Sigmoid colon (tissue), 7 donors: ENCODE measurements around the gene PPP1R15A. TPM values are rescaled to one million over a fixed set of nuclear protein-coding genes. Genes with fewer than 3 reads are reported as not detected.
A peak's percentile ranks its signal among the peaks of the same experiment; 100 is the strongest.
"Not testable (repeated sequence)": the region's sequence is repeated elsewhere in the genome, so short reads cannot be mapped to it uniquely, and the experiment has no call there.

Experiments
- DNase-seq: peaks from one replicate; pipeline ENCODE4 v3.0.0-alpha.2; 2019
- H3K27ac ChIP-seq, 4 donors: fragments of 200-600 bp; sonication (generic); one replicate each; pipeline ENCODE4 v1.5.1; 2016 to 2019; ENCODE audit warnings: mild to moderate bottlenecking in 1 of 4
- H3K27me3 ChIP-seq, 3 donors: fragments of 200-600 bp; sonication (generic); one replicate each; pipeline ENCODE4 v1.5.1; 2019; ENCODE audit warnings: mild to moderate bottlenecking in 1 of 3
- H3K36me3 ChIP-seq, 4 donors: fragments of 200-600 bp; sonication (generic); one replicate each; pipeline ENCODE4 v1.5.1; 2016 to 2019
- H3K4me1 ChIP-seq, 4 donors: fragments of 200-600 bp; sonication (generic); one replicate each; pipeline ENCODE4 v1.5.1; 2017 to 2019
- H3K4me3 ChIP-seq, 4 donors: fragments of 200-600 bp; sonication (generic); one replicate each; pipeline ENCODE4 v1.5.1; 2017 to 2019; ENCODE audit warnings: mild to moderate bottlenecking in 2 of 4, moderate library complexity in 1 of 4
- H3K9me3 ChIP-seq, 4 donors: fragments of 200-600 bp in 3 of 4; sonication (generic) in 3 of 4; one replicate each; pipeline versions ENCODE4 v1.5.1 to v1.6.1; 2013 to 2019
- CTCF ChIP-seq, 4 experiments: fragments of 450-650 bp in 3 of 4; fragments of 200-600 bp in 1 of 4; IDR thresholded peaks; one replicate each; pipeline ENCODE4 v1.5.1; 2016 to 2019; ENCODE audit warnings: antibody characterized with exemption in 4 of 4, mild to moderate bottlenecking in 3 of 4, moderate library complexity in 2 of 4
- EP300 ChIP-seq, 4 donors: sonication (generic); formaldehyde crosslinking; IDR thresholded peaks; one replicate each; pipeline ENCODE4 v1.6.1; 2017; ENCODE audit warnings: antibody characterized with exemption in 4 of 4
- POLR2A ChIP-seq, 2 donors: fragments of 450-650 bp; IDR thresholded peaks; one replicate each; pipeline ENCODE4 v1.6.1; 2016; ENCODE audit warnings: antibody characterized with exemption in 2 of 2, mild to moderate bottlenecking in 2 of 2, moderate library complexity in 2 of 2
- POLR2AphosphoS5 ChIP-seq, 4 donors: sonication (generic); formaldehyde crosslinking; IDR thresholded peaks; one replicate each; pipeline ENCODE4 v1.6.1; 2017; ENCODE audit warnings: antibody characterized with exemption in 4 of 4
- WGBS, 2 donors: extraction: QIAGEN DNeasy Blood & Tissue Kit; methylation state at CpG; one replicate each; pipeline ENCODE4 v1.1.7; 2013; 5-methylcytosine and 5-hydroxymethylcytosine counted together
- intact Hi-C: fragments of 100-400 bp; cut with DNase I; formaldehyde crosslinking; loops from one replicate; pipeline ENCODE4 v1.15.1; 2023
- polyA plus RNA-seq, 3 donors: library from polyadenylated mRNA; stranded (reverse); fragments of 200-250 nt; gene quantifications; one replicate each; pipeline ENCODE4 v1.2.3, GENCODE V29; 2013
- total RNA-seq, 4 donors: library from RNA; depleted of rRNA; stranded (reverse); fragments of >200 nt; gene quantifications; one replicate each; pipeline ENCODE4 v1.1.0, GENCODE V29; 2016
- donor health status: healthy with polysubstance abuse.
- donor health status: Bipolar disorder and iron deficiency.
- donor health status: healthy.

PPP1R15A gene
- total and polyA plus RNA-seq, 7 donors, result 22.1 to 69.8 (median 43.2) TPM

GRCh38 chr19:48900477-48901406 lies 28.5 kb downstream of the PPP1R15A start:
- Histone ChIP-seq H3K9me3 (no peaks in the 10 kb centered on the region), H3K4me1 (peaks cover 0 to 46% (median 42%) of the 10 kb centered on the region in 4 donors), H3K27me3 (no peaks in the 10 kb centered on the region), H3K36me3 (peaks cover 0 to 20% (median 11%) of the 10 kb centered on the region in 4 donors), H3K27ac (peak overlapping the region; percentile 88 to 91 (median 89)), H3K4me3 (peak overlapping the region; percentile 73 to 92 (median 84))
- 12 to 15% methylated on average over 24 of the region's 24 CpGs for WGBS, 2 donors
- TF ChIP-seq POLR2A (IDR thresholded peaks at IDR 0.05), result no peak
- DNase-seq, result peak; percentile 74
- intact Hi-C loops, result loop anchor here (5.0 kb wide), 1 partner anchor 52 kb away; the partner anchor contains the start of gene BAX

- intact Hi-C loops, result loop anchor here (5.0 kb wide), 1 partner anchor 50 kb away; the partner anchor contains the start of gene BAX
- 96 to 97% methylated on average over 7 of the region's 7 CpGs for WGBS, 2 donors
Measured at GRCh38 chr19:48902291-48902690, 30.1 kb downstream of the PPP1R15A start.

GRCh38 chr19:48903788-48904187 lies 31.6 kb downstream of the PPP1R15A start:
- H3K4me1 ChIP-seq, result peaks cover 0 to 35% (median 34%) of the 10 kb centered on the region in 4 donors
- not testable (repeated sequence) for H3K4me3 ChIP-seq, H3K9me3 ChIP-seq, H3K27me3 ChIP-seq, H3K27ac ChIP-seq, DNase-seq
- H3K36me3 ChIP-seq, result peaks cover 0 to 48% (median 24%) of the 10 kb centered on the region in 4 donors
- intact Hi-C loops, result loop anchor here (5.0 kb wide), 1 partner anchor 49 kb away; the partner anchor contains the start of gene BAX

More at GRCh38 chr19:48902291-48902690, 30.1 kb downstream of the PPP1R15A start:
- H3K27me3 ChIP-seq, H3K27ac ChIP-seq, H3K9me3 ChIP-seq, H3K4me3 ChIP-seq, DNase-seq: not testable (repeated sequence)
- peaks cover 0 to 35% (median 34%) of the 10 kb centered on the region in 4 donors for H3K4me1 ChIP-seq
- H3K36me3 ChIP-seq, result peaks cover 0 to 35% (median 18%) of the 10 kb centered on the region in 4 donors

- TF ChIP-seq EP300 (IDR thresholded peaks at IDR 0.05) (no peak), POLR2AphosphoS5 (IDR thresholded peaks at IDR 0.05) (no peak), CTCF (IDR thresholded peaks at IDR 0.05) (no peak), POLR2A (IDR thresholded peaks at IDR 0.05) (no peak)
- intact Hi-C loops, result no loop called here
- Histone ChIP-seq H3K36me3 (peaks cover 1 to 67% (median 41%) of the 10 kb centered on the region in 4 donors), H3K4me1 (peaks cover 0 to 26% (median 25%) of the 10 kb centered on the region in 4 donors), H3K27me3 (no peaks in the 10 kb centered on the region), H3K9me3 (no peaks in the 10 kb centered on the region), H3K4me3 (no peak overlapping the region), H3K27ac (no peak overlapping the region)
- DNase-seq, result no peak
- 94 to 96% methylated on average over 14 of the region's 14 CpGs for WGBS, 2 donors
Measured at GRCh38 chr19:48905664-48906063, 33.4 kb downstream of the PPP1R15A start.

GRCh38 chr19:48906324-48906723 lies 34.1 kb downstream of the PPP1R15A start:
- TF ChIP-seq POLR2AphosphoS5 (IDR thresholded peaks at IDR 0.05) (no peak), CTCF (IDR thresholded peaks at IDR 0.05) (no peak), POLR2A (IDR thresholded peaks at IDR 0.05) (no peak), EP300 (IDR thresholded peaks at IDR 0.05) (no peak)
- no peaks in the 10 kb centered on the region for H3K9me3 ChIP-seq
- no peak for DNase-seq
- H3K36me3 ChIP-seq, result peaks cover 6 to 73% (median 46%) of the 10 kb centered on the region in 4 donors
- H3K4me1 ChIP-seq, result peaks cover 0 to 20% (median 18%) of the 10 kb centered on the region in 4 donors
- no peaks in the 10 kb centered on the region for H3K27me3 ChIP-seq
- H3K27ac ChIP-seq, result no peak overlapping the region
- WGBS, 2 donors, result 96 to 97% methylated on average over 10 of the region's 10 CpGs
- intact Hi-C loops, result no loop called here
- H3K4me3 ChIP-seq, result no peak overlapping the region

GRCh38 chr19:48907671-48908070 lies 35.5 kb downstream of the PPP1R15A start:
- no peak for TF ChIP-seq EP300 (IDR thresholded peaks at IDR 0.05)
- TF ChIP-seq CTCF (IDR thresholded peaks at IDR 0.05), result no peak
- TF ChIP-seq POLR2A (IDR thresholded peaks at IDR 0.05), result no peak
- no peak for TF ChIP-seq POLR2AphosphoS5 (IDR thresholded peaks at IDR 0.05)
- Histone ChIP-seq H3K27me3 (no peaks in the 10 kb centered on the region), H3K4me3 (no peak overlapping the region), H3K4me1 (peaks cover 0 to 6% (median 5%) of the 10 kb centered on the region in 4 donors), H3K27ac (no peak overlapping the region), H3K36me3 (peaks cover 13 to 87% (median 57%) of the 10 kb centered on the region in 4 donors), H3K9me3 (no peaks in the 10 kb centered on the region)
- 43 to 81% methylated on average over 14 of the region's 14 CpGs for WGBS, 2 donors
- intact Hi-C loops, result no loop called here
- no peak for DNase-seq

GRCh38 chr19:48909424-48910077 lies 37.3 kb downstream of the PPP1R15A start:
- intact Hi-C loops, result loop anchor here (5.0 kb wide), 1 partner anchor 48 kb away; no protein-coding TSS in a partner anchor
- not testable (repeated sequence) for H3K9me3 ChIP-seq, H3K27me3 ChIP-seq, DNase-seq, H3K4me1 ChIP-seq, H3K4me3 ChIP-seq
- WGBS, 2 donors, result 80 to 94% methylated on average over 11 of the region's 11 CpGs
- peaks cover 28 to 98% (median 74%) of the 10 kb centered on the region in 4 donors for H3K36me3 ChIP-seq
- peak overlapping the region in 1 of 4 donors; percentile 25 for H3K27ac ChIP-seq
